Karpas-422 (cell line): ENCODE measurements around the gene EPHA1. TPM values are rescaled to one million over a fixed set of nuclear protein-coding genes. Genes with fewer than 3 reads are reported as not detected.
"Not testable (repeated sequence)": the region's sequence is repeated elsewhere in the genome, so short reads cannot be mapped to it uniquely, and the experiment has no call there.

Source experiments
- DNase-seq: peaks from one replicate; pipeline ENCODE4 v3.0.0-alpha.2; 2015
- H2AFZ ChIP-seq: fragments of 200-600 bp; sonication (generic); 2 replicates; pipeline ENCODE4 v1.6.1; 2014; ENCODE audit warnings: antibody characterized with exemption, low read length, mixed read lengths
- H3K27ac ChIP-seq: fragments of 200-600 bp; sonication (generic); 2 replicates; pipeline ENCODE4 v1.5.1; 2014; ENCODE audit warnings: mild to moderate bottlenecking, low read length, moderate library complexity
- H3K27me3 ChIP-seq: fragments of 200-600 bp; sonication (generic); 2 replicates; pipeline ENCODE4 v1.6.1; 2014; ENCODE audit warnings: low read length, mixed read lengths
- H3K36me3 ChIP-seq: fragments of 200-600 bp; sonication (generic); 2 replicates; pipeline ENCODE4 v1.6.1; 2014; ENCODE audit warnings: low read length, mixed read lengths; ENCODE audit not compliant: insufficient read depth
- H3K4me1 ChIP-seq: fragments of 200-600 bp; sonication (generic); 2 replicates; pipeline ENCODE4 v1.6.1; 2014; ENCODE audit warnings: mild to moderate bottlenecking, low read length, mixed read lengths
- H3K4me2 ChIP-seq: fragments of 200-600 bp; sonication (generic); 2 replicates; pipeline ENCODE4 v1.6.1; 2014; ENCODE audit warnings: low read length, low read depth, mild to moderate bottlenecking; ENCODE audit not compliant: poor library complexity, severe bottlenecking
- H3K4me3 ChIP-seq: fragments of 200-600 bp; sonication (generic); 2 replicates; pipeline ENCODE4 v1.5.1; 2014; ENCODE audit warnings: mild to moderate bottlenecking, antibody characterized with exemption, low read length, mixed read lengths
- H3K79me2 ChIP-seq: fragments of 200-600 bp; sonication (generic); 2 replicates; pipeline ENCODE4 v1.6.1; 2014; ENCODE audit warnings: mild to moderate bottlenecking, low read length, mixed read lengths
- H3K9ac ChIP-seq: fragments of 200-600 bp; sonication (generic); 2 replicates; pipeline ENCODE4 v1.6.0; 2014; ENCODE audit warnings: low read length
- H3K9me2 ChIP-seq: fragments of 200-600 bp; sonication (generic), shearing (Covaris generic); replicated peaks from 2 replicates; pipeline ENCODE4 v1.6.0; 2014; ENCODE audit warnings: mild to moderate bottlenecking, low read length, moderate library complexity; ENCODE audit not compliant: insufficient read depth
- H3K9me3 ChIP-seq: fragments of 300-700, 200-600 bp; sonication (generic); 2 replicates; pipeline ENCODE4 v1.6.1; 2014; ENCODE audit warnings: low read length, mixed read lengths
- H4K20me1 ChIP-seq: fragments of 200-600 bp; sonication (generic); 2 replicates; pipeline ENCODE4 v1.6.1; 2014; ENCODE audit warnings: mild to moderate bottlenecking, antibody characterized with exemption, low read length, low read depth; ENCODE audit not compliant: insufficient read depth
- total RNA-seq: library from RNA; depleted of rRNA; stranded (reverse); fragments of >200 nt; shearing (Covaris generic); gene quantifications from 2 replicates; pipeline ENCODE4 v1.2.3, GENCODE V29; 2014; ENCODE audit warnings: low replicate concordance

Gene EPHA1
- total RNA-seq, 1 experiment from 2014 or later, result not detected

- not testable (repeated sequence) for H3K9me2 ChIP-seq, DNase-seq, H3K4me1 ChIP-seq, H4K20me1 ChIP-seq, H3K4me2 ChIP-seq, H3K4me3 ChIP-seq, H3K79me2 ChIP-seq, H3K9ac ChIP-seq, H2AFZ ChIP-seq, H3K27ac ChIP-seq, H3K27me3 ChIP-seq, H3K36me3 ChIP-seq, H3K9me3 ChIP-seq
Observed at GRCh38 chr7:143415209-143415608, 6.6 kb upstream of the EPHA1 start.

- no peak overlapping the region for H3K9ac ChIP-seq
- H2AFZ ChIP-seq, result no peak overlapping the region
- H3K36me3 ChIP-seq, result no peaks in the 10 kb centered on the region
- no peaks in the 10 kb centered on the region for H4K20me1 ChIP-seq
- H3K4me1 ChIP-seq, result peaks cover 6% of the 10 kb centered on the region
- no peaks in the 10 kb centered on the region for H3K79me2 ChIP-seq
- H3K9me2 ChIP-seq, result no peaks in the 10 kb centered on the region
- no peaks in the 10 kb centered on the region for H3K9me3 ChIP-seq
- DNase-seq, result no peak
- no peak overlapping the region for H3K27ac ChIP-seq
- H3K27me3 ChIP-seq, result no peaks in the 10 kb centered on the region
- no peak overlapping the region for H3K4me2 ChIP-seq
- H3K4me3 ChIP-seq, result no peak overlapping the region
Observed at GRCh38 chr7:143413123-143413522, 4.5 kb upstream of the EPHA1 start.

GRCh38 chr7:143411976-143412708 lies 3.5 kb upstream of the EPHA1 start:
- Histone ChIP-seq H4K20me1 (no peaks in the 10 kb centered on the region), H3K9me2 (no peaks in the 10 kb centered on the region), H3K27ac (no peak overlapping the region), H2AFZ (no peak overlapping the region), H3K9ac (no peak overlapping the region), H3K4me3 (no peak overlapping the region), H3K4me2 (no peak overlapping the region), H3K4me1 (peaks cover 6% of the 10 kb centered on the region), H3K79me2 (no peaks in the 10 kb centered on the region), H3K9me3 (no peaks in the 10 kb centered on the region), H3K27me3 (no peaks in the 10 kb centered on the region), H3K36me3 (no peaks in the 10 kb centered on the region)
- no peak for DNase-seq

GRCh38 chr7:143410521-143411004 lies 1.9 kb upstream of the EPHA1 start:
- H3K9me3 ChIP-seq, result no peaks in the 10 kb centered on the region

GRCh38 chr7:143408252-143408685 lies 387 bp downstream of the EPHA1 start:
- no peak for DNase-seq
- H3K36me3 ChIP-seq, result no peaks in the 10 kb centered on the region
- H3K27me3 ChIP-seq, result no peaks in the 10 kb centered on the region
- no peak overlapping the region for H2AFZ ChIP-seq
- peaks cover 6% of the 10 kb centered on the region for H3K4me1 ChIP-seq
- H3K79me2 ChIP-seq, result no peaks in the 10 kb centered on the region
- no peak overlapping the region for H3K4me2 ChIP-seq
- no peaks in the 10 kb centered on the region for H3K9me2 ChIP-seq
- no peak overlapping the region for H3K27ac ChIP-seq
- H3K9ac ChIP-seq, result no peak overlapping the region
- H3K4me3 ChIP-seq, result no peak overlapping the region
- no peaks in the 10 kb centered on the region for H3K9me3 ChIP-seq
- no peaks in the 10 kb centered on the region for H4K20me1 ChIP-seq

More at GRCh38 chr7:143410521-143411004, 1.9 kb upstream of the EPHA1 start:
- no peak for DNase-seq
- Histone ChIP-seq H2AFZ (no peak overlapping the region), H3K9me2 (no peaks in the 10 kb centered on the region), H3K9ac (no peak overlapping the region), H3K4me1 (peaks cover 6% of the 10 kb centered on the region), H3K4me3 (no peak overlapping the region), H4K20me1 (no peaks in the 10 kb centered on the region), H3K79me2 (no peaks in the 10 kb centered on the region), H3K36me3 (no peaks in the 10 kb centered on the region), H3K4me2 (no peak overlapping the region), H3K27ac (no peak overlapping the region), H3K27me3 (no peaks in the 10 kb centered on the region)

- no peak overlapping the region for H3K4me2 ChIP-seq
- H3K9ac ChIP-seq, result no peak overlapping the region
- H3K9me3 ChIP-seq, result no peaks in the 10 kb centered on the region
- H3K4me3 ChIP-seq, result no peak overlapping the region
- H3K4me1 ChIP-seq, result peaks cover 6% of the 10 kb centered on the region
- no peak for DNase-seq
- no peaks in the 10 kb centered on the region for H3K9me2 ChIP-seq
- H3K27ac ChIP-seq, result no peak overlapping the region
- no peak overlapping the region for H2AFZ ChIP-seq
- H3K79me2 ChIP-seq, result no peaks in the 10 kb centered on the region
- no peaks in the 10 kb centered on the region for H3K36me3 ChIP-seq
- no peaks in the 10 kb centered on the region for H3K27me3 ChIP-seq
- no peaks in the 10 kb centered on the region for H4K20me1 ChIP-seq
Observed at GRCh38 chr7:143407287-143408251, 1.1 kb downstream of the EPHA1 start.

GRCh38 chr7:143406002-143406357 lies 2.7 kb downstream of the EPHA1 start:
- H4K20me1 ChIP-seq, result no peaks in the 10 kb centered on the region
- no peak overlapping the region for H2AFZ ChIP-seq
- H3K4me1 ChIP-seq, result peaks cover 6% of the 10 kb centered on the region
- H3K9me3 ChIP-seq, result no peaks in the 10 kb centered on the region
- H3K4me3 ChIP-seq, result no peak overlapping the region
- H3K79me2 ChIP-seq, result no peaks in the 10 kb centered on the region
- H3K27ac ChIP-seq, result no peak overlapping the region
- H3K4me2 ChIP-seq, result no peak overlapping the region
- no peaks in the 10 kb centered on the region for H3K9me2 ChIP-seq
- no peak overlapping the region for H3K9ac ChIP-seq
- no peaks in the 10 kb centered on the region for H3K36me3 ChIP-seq
- H3K27me3 ChIP-seq, result no peaks in the 10 kb centered on the region
- no peak for DNase-seq
